HFF-Myc (cell line): ENCODE measurements around the gene LARP4.
"Not testable (repeated sequence)": the region's sequence is repeated elsewhere in the genome, so short reads cannot be mapped to it uniquely, and the experiment has no call there.

Experiments used
- DNase-seq: peaks from one replicate; pipeline ENCODE4 v3.0.0-alpha.2; 2011; ENCODE audit warnings: low read depth; ENCODE audit errors: extremely low read depth
- H3K4me3 ChIP-seq: replicated peaks from 2 replicates; pipeline ENCODE4 v1.5.1; 2011; ENCODE audit warnings: low read depth, mild to moderate bottlenecking, control low read depth, low read length
- CTCF ChIP-seq: IDR thresholded peaks from 2 replicates; pipeline ENCODE4 v1.5.1; 2012; ENCODE audit warnings: mild to moderate bottlenecking, low read depth, low read length, control low read depth; ENCODE audit errors: missing control alignments

LARP4 gene

GRCh38 chr12:50362671-50363070 lies 38.0 kb upstream of the LARP4 start:
- DNase-seq: no peak
- no peak overlapping the region for H3K4me3 ChIP-seq
- TF ChIP-seq CTCF: no peak

GRCh38 chr12:50363141-50363540 lies 37.5 kb upstream of the LARP4 start:
- TF ChIP-seq CTCF: no peak
- DNase-seq: no peak
- H3K4me3 ChIP-seq: no peak overlapping the region

- no peak overlapping the region for H3K4me3 ChIP-seq
- no peak for DNase-seq
- TF ChIP-seq CTCF: no peak
These were observed 34.8 kb upstream of the LARP4 start for GRCh38 chr12:50365709-50366406.

- not testable (repeated sequence) for DNase-seq, H3K4me3 ChIP-seq
These were observed 30.0 kb upstream of the LARP4 start for GRCh38 chr12:50370672-50371071.

- no peak for TF ChIP-seq CTCF
- H3K4me3 ChIP-seq: no peak overlapping the region
These were observed 24.9 kb upstream of the LARP4 start for GRCh38 chr12:50375802-50376201.

GRCh38 chr12:50380761-50381325 lies 19.8 kb upstream of the LARP4 start:
- no peak for DNase-seq
- no peak for TF ChIP-seq CTCF
- no peak overlapping the region for H3K4me3 ChIP-seq

More at GRCh38 chr12:50375802-50376201, 24.9 kb upstream of the LARP4 start:
- DNase-seq: no peak

- no peak for TF ChIP-seq CTCF
- no peak overlapping the region for H3K4me3 ChIP-seq
- DNase-seq: no peak
These were observed 13.2 kb upstream of the LARP4 start for GRCh38 chr12:50387487-50387886.
